HL-60 (cell line): ENCODE measurements around the gene HOMEZ.
"Not testable (repeated sequence)": the region's sequence is repeated elsewhere in the genome, so short reads cannot be mapped to it uniquely, and the experiment has no call there.

Source experiments
- GABPA ChIP-seq: IDR thresholded peaks from 2 replicates; pipeline ENCODE4 v1.6.1; 2012; ENCODE audit warnings: low read depth
- POLR2AphosphoS5 ChIP-seq: IDR thresholded peaks from 2 replicates; pipeline ENCODE4 v1.6.1; 2012; ENCODE audit warnings: low read depth
- SPI1 ChIP-seq: IDR thresholded peaks from 2 replicates; pipeline ENCODE4 v1.6.1; 2012; ENCODE audit warnings: low read depth, mild to moderate bottlenecking, borderline replicate concordance
- TF ChIP-seq, protein P1 (sequence below): IDR thresholded peaks from one replicate; pipeline ENCODE4 v1.5.1; 2011; ENCODE audit warnings: low read length, control low read depth, inconsistent platforms; ENCODE audit not compliant: insufficient read depth
- TF ChIP-seq, protein P2 (sequence below): IDR thresholded peaks from 2 replicates; pipeline ENCODE4 v1.6.1; 2012; ENCODE audit warnings: low read depth; ENCODE audit not compliant: insufficient replicate concordance

- TF ChIP-seq, protein P1, sequence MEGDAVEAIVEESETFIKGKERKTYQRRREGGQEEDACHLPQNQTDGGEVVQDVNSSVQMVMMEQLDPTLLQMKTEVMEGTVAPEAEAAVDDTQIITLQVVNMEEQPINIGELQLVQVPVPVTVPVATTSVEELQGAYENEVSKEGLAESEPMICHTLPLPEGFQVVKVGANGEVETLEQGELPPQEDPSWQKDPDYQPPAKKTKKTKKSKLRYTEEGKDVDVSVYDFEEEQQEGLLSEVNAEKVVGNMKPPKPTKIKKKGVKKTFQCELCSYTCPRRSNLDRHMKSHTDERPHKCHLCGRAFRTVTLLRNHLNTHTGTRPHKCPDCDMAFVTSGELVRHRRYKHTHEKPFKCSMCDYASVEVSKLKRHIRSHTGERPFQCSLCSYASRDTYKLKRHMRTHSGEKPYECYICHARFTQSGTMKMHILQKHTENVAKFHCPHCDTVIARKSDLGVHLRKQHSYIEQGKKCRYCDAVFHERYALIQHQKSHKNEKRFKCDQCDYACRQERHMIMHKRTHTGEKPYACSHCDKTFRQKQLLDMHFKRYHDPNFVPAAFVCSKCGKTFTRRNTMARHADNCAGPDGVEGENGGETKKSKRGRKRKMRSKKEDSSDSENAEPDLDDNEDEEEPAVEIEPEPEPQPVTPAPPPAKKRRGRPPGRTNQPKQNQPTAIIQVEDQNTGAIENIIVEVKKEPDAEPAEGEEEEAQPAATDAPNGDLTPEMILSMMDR, result not testable (repeated sequence)
- not testable (repeated sequence) for TF ChIP-seq GABPA, POLR2AphosphoS5, SPI1
- TF ChIP-seq, protein P2, sequence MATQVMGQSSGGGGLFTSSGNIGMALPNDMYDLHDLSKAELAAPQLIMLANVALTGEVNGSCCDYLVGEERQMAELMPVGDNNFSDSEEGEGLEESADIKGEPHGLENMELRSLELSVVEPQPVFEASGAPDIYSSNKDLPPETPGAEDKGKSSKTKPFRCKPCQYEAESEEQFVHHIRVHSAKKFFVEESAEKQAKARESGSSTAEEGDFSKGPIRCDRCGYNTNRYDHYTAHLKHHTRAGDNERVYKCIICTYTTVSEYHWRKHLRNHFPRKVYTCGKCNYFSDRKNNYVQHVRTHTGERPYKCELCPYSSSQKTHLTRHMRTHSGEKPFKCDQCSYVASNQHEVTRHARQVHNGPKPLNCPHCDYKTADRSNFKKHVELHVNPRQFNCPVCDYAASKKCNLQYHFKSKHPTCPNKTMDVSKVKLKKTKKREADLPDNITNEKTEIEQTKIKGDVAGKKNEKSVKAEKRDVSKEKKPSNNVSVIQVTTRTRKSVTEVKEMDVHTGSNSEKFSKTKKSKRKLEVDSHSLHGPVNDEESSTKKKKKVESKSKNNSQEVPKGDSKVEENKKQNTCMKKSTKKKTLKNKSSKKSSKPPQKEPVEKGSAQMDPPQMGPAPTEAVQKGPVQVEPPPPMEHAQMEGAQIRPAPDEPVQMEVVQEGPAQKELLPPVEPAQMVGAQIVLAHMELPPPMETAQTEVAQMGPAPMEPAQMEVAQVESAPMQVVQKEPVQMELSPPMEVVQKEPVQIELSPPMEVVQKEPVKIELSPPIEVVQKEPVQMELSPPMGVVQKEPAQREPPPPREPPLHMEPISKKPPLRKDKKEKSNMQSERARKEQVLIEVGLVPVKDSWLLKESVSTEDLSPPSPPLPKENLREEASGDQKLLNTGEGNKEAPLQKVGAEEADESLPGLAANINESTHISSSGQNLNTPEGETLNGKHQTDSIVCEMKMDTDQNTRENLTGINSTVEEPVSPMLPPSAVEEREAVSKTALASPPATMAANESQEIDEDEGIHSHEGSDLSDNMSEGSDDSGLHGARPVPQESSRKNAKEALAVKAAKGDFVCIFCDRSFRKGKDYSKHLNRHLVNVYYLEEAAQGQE, result not testable (repeated sequence)
Observed at GRCh38 chr14:23232241-23232808, 53.6 kb downstream of the HOMEZ start.
